ENCODE data around the gene SWT1.

The SWT1 gene

DNA sequence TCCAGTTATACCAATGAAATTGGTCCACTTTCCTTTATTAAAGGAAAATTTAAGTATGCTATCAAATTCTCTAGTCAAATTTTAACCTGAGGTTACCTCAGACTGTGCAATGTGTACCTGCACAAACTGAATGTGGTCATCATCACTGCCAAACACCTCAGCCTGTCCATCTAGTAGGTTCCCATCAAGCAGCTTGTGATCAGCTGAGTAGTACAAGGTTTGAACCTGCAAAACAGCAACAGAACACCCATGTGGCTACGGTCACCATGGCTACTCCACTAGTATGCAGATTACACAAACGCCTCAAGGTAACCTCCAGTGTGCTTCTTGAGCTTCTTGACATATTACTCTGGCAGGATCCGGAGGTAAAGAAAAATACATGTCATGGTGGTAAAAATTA lies 148.5 kb downstream of the SWT1 start:
- H3K4me3 ChIP-seq (ENCODE audit: control insufficient read depth, low read depth, low read length) = no peak overlapping the region
- TF ChIP-seq, protein P1, sequence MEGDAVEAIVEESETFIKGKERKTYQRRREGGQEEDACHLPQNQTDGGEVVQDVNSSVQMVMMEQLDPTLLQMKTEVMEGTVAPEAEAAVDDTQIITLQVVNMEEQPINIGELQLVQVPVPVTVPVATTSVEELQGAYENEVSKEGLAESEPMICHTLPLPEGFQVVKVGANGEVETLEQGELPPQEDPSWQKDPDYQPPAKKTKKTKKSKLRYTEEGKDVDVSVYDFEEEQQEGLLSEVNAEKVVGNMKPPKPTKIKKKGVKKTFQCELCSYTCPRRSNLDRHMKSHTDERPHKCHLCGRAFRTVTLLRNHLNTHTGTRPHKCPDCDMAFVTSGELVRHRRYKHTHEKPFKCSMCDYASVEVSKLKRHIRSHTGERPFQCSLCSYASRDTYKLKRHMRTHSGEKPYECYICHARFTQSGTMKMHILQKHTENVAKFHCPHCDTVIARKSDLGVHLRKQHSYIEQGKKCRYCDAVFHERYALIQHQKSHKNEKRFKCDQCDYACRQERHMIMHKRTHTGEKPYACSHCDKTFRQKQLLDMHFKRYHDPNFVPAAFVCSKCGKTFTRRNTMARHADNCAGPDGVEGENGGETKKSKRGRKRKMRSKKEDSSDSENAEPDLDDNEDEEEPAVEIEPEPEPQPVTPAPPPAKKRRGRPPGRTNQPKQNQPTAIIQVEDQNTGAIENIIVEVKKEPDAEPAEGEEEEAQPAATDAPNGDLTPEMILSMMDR (IDR thresholded peaks at IDR 0.05; ENCODE audit: control insufficient read depth, insufficient read depth, low read depth, low read length, missing control alignments) = no peak
- no peak for DNase-seq (ENCODE audit: low read depth)

DNA sequence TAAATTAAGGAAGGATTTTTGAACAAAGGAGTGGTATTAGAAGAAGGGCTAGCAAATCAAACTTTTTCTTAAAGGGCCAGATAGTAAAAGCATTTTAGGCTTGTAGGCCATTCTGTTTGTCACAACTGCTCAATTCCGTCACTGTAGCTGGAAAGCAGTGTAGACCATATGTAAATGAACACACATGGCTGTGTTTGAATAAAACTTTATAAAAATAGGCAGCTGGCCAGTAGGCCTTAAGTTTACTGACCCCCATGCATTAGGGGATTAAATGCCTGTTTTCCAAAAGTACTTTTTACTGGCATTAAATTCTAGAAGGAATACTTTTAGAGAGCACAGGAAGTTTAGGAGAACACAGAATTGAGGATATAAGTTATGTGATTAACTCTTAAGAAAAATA lies 151.2 kb downstream of the SWT1 start:
- H3K4me3 ChIP-seq (ENCODE audit: control insufficient read depth, low read depth, low read length) = no peak overlapping the region
- TF ChIP-seq, protein P1 (IDR thresholded peaks at IDR 0.05; ENCODE audit: control insufficient read depth, insufficient read depth, low read depth, low read length, missing control alignments) = no peak
- no peak for DNase-seq (ENCODE audit: low read depth)

DNA sequence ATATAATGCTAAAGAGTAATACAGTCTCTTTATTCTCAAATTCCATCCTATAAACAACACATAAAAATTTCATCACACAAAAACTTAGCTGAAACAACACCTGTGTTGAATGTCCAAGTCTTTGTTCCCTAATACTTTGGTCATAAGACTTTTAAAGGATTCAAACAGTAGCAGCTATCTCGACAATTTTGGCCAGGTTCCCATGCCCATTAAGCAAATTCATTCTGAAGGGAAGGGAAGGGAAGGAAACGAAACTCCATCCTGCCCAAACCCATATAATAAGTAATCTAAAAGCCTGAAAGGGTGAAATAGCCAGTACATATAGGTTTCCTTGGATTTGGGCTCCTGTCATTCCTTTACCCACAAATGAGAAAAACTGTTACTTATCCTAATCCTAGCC lies 152.6 kb downstream of the SWT1 start:
- no peak overlapping the region for H3K4me3 ChIP-seq (ENCODE audit: control insufficient read depth, low read depth, low read length)
- no peak for DNase-seq (ENCODE audit: low read depth)

DNA sequence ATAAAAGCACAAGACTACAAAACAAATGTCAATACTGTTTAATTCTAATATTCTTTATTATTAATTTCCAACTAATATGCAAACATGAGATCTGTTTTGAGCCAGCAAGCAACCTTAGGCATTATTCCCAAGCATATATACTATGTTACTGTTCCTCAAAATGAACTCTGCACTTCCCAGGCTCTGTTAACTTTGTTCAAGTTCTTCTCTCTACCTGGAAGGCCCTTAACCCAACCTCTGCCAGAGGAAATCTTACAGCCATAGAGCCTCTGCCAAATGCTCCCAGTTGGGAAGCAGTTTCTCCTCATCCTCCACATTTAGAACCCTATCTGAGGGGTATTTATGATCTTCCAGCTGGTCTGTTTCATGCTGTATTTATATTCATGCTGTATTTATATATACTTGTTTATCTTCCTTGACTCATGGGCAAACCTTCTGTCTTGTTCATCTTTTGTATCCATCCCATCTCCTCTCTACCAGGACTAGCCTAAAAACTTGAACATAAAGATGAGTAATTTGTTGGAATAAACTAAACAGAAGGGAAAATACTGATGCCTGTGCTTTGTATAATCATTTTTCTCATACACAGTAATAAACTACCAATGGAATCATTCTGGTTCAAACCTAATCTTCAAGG lies 154.7 kb downstream of the SWT1 start:
- TF ChIP-seq, protein P1 (IDR thresholded peaks at IDR 0.05; ENCODE audit: control insufficient read depth, insufficient read depth, low read depth, low read length, missing control alignments) = no peak
- no peak for DNase-seq (ENCODE audit: low read depth)
- no peak overlapping the region for H3K4me3 ChIP-seq (ENCODE audit: control insufficient read depth, low read depth, low read length)

More for the DNA sequence above, 152.6 kb downstream of the SWT1 start:
- TF ChIP-seq, protein P1 (IDR thresholded peaks at IDR 0.05; ENCODE audit: control insufficient read depth, insufficient read depth, low read depth, low read length, missing control alignments) = no peak

DNA sequence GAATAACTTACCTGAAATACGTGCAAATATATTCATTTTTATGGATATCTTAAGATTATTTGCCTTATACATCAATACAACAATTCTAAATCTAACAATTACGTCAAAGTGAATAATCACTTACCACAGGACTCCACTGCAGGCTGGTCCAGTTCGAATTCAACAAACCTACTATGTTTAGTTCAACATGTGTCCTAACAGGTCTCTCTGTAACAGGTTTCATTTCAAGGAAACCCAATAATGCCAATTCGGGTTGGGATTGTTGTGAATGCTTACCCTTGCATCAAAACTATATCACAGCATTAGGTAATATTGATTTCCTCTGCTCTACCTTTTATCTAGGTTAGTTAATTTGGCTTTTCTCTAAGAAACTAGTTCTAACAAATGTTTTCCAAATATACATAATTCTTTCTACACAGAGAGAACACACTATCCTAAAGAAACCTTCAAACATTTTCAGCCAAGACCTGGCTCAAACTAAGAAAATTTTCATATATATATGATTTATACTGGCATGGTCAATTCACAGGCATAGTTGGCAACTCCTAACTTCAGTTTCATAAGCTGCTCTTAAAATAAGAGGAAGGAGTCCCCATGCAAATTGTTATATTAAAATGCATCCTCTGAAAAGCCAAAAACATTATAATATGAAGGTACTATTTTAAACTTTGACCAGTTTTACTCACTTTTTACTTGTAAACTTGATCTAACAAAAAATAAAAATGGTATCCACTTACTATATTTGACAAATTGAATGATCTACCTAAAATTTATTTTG lies 155.6 kb downstream of the SWT1 start:
- no peak overlapping the region for H3K4me3 ChIP-seq (ENCODE audit: control insufficient read depth, low read depth, low read length)
- DNase-seq (ENCODE audit: low read depth) = no peak
- TF ChIP-seq, protein P1 (IDR thresholded peaks at IDR 0.05; ENCODE audit: control insufficient read depth, insufficient read depth, low read depth, low read length, missing control alignments) = no peak

DNA sequence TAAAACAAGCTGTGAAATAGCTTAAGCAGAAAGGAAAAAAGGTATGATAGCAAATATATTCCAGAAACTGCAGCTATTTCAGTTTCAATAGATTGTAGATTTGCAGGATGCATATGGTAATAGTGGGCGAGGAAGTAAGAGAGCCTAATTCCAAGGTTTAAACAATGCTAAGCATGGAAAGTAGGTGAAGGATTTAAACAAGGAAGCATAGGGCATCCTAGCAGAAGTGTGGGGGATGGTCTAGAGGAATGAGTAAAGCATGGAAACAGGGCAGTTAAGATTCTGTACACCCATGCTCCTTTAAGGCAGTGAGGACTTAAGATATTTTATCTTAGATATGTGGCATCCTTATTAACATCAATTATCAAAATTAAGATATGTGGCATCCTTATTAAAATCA lies 157.4 kb downstream of the SWT1 start:
- no peak for DNase-seq (ENCODE audit: low read depth)
- TF ChIP-seq, protein P1 (IDR thresholded peaks at IDR 0.05; ENCODE audit: control insufficient read depth, insufficient read depth, low read depth, low read length, missing control alignments) = no peak
- peak overlapping the region; percentile 96 for H3K4me3 ChIP-seq (ENCODE audit: control insufficient read depth, low read depth, low read length)
